ENCODE measurements around the gene MAPK1IP1L.
"Not testable (repeated sequence)": the region's sequence is repeated elsewhere in the genome, so short reads cannot be mapped to it uniquely, and the experiment has no call there.

MAPK1IP1L gene

DNA sequence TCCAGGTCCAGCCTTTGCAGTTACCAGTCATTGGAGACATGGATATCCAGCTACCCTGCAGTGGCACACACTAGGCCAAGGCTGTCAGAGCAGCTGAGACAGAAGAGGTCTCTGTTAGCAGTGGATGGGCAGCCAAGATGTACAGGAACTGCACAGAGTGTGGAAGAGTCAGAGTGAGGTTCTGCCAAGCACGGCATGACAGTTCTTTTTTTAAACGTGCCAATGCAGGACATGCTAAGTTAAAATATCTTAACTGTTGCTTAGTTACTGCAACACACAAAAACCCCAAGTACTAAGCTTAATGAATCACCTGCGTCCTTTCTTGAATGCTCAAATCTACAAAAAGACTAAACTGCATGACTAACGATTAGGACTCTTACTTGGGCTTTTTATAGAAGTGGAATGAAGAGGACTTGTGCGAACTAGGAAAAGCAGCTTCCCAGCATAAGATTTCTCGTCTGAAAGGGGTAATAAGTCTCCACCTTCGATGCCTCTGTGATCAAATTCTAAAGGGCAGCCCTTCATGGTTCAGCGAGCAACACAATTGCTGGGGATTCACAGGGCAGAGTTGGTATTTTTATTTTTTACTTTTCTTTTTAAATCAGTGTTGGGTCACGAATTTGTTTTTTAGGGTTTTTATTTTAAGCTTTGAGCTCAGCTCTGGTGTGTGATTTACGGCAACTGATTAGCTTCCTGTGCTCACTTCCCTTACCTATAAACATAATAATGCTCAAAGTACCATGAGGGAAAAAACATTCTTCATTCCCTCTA lies 20.6 kb downstream of the MAPK1IP1L start:
- H3K27ac ChIP-seq = peak overlapping the region; percentile 18
- TF ChIP-seq, protein P1, sequence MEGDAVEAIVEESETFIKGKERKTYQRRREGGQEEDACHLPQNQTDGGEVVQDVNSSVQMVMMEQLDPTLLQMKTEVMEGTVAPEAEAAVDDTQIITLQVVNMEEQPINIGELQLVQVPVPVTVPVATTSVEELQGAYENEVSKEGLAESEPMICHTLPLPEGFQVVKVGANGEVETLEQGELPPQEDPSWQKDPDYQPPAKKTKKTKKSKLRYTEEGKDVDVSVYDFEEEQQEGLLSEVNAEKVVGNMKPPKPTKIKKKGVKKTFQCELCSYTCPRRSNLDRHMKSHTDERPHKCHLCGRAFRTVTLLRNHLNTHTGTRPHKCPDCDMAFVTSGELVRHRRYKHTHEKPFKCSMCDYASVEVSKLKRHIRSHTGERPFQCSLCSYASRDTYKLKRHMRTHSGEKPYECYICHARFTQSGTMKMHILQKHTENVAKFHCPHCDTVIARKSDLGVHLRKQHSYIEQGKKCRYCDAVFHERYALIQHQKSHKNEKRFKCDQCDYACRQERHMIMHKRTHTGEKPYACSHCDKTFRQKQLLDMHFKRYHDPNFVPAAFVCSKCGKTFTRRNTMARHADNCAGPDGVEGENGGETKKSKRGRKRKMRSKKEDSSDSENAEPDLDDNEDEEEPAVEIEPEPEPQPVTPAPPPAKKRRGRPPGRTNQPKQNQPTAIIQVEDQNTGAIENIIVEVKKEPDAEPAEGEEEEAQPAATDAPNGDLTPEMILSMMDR (conservative IDR thresholded peaks at IDR 0.05) = no peak

DNA sequence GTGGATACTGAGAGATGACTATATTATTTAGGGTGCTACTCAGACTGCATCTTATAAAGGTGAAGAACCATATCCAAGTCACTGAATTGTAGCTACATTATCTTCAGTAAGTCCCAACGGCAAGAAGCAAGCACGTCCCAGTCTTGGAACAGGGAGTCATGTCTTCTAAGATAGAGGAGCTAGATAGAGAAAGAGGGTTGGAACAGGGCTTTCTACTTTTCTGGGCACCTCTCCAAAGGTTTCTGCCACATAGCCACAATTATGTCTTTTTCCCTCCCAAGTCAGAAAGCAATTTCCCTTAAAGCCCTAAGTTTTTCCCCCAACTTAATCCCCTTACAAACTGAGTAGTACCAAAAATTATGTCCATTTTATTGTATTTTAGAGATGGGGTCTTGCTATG lies 22.4 kb downstream of the MAPK1IP1L start:
- no peak overlapping the region for H3K27ac ChIP-seq
- TF ChIP-seq, protein P1 (conservative IDR thresholded peaks at IDR 0.05) = no peak

DNA sequence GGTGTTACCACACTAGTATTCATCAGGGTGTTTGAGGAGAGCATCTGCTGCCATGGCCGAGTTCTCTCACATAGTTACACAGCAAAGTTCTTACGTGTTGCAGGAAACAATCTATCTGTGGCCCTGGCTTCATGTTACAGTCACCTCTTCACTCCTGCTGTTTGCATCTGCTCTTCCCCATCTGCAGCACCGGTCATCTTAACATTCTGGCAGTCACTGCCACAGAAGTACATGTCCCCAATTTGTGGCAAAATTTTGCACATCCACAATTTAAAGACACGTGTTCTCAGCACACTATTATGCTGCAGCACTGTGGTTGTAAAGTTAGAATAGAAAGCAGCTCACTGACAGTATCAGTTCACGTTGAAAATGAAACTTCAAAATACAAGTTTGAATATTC lies 23.2 kb downstream of the MAPK1IP1L start:
- H3K27ac ChIP-seq = no peak overlapping the region
- TF ChIP-seq, protein P1 (conservative IDR thresholded peaks at IDR 0.05) = no peak

DNA sequence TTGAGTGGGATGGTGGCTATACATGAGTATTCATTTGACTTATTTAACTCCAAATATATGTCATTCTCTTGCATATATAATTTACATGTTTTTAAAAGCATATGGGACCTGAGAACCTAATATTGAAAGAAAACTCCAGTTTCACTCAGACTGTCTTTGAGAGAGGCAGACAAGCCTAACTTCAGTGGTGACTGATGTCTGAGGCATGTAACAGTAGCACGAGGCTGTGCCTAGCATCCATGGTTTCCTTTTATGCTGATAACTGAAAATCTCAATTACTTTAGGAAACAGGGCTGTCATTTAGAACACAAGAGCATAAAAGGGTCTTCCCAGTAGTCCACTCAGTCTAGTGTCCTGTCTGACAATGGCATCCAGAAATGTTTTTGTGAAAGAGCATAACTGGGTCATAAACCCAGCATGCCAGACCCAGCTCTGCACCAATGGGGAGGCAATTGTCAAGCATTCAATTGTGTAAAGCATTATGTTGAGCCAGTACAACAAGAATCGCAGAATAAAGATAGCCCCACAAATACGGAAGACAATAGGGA lies 24.3 kb downstream of the MAPK1IP1L start:
- TF ChIP-seq, protein P1 (conservative IDR thresholded peaks at IDR 0.05) = no peak
- no peak overlapping the region for H3K27ac ChIP-seq

DNA sequence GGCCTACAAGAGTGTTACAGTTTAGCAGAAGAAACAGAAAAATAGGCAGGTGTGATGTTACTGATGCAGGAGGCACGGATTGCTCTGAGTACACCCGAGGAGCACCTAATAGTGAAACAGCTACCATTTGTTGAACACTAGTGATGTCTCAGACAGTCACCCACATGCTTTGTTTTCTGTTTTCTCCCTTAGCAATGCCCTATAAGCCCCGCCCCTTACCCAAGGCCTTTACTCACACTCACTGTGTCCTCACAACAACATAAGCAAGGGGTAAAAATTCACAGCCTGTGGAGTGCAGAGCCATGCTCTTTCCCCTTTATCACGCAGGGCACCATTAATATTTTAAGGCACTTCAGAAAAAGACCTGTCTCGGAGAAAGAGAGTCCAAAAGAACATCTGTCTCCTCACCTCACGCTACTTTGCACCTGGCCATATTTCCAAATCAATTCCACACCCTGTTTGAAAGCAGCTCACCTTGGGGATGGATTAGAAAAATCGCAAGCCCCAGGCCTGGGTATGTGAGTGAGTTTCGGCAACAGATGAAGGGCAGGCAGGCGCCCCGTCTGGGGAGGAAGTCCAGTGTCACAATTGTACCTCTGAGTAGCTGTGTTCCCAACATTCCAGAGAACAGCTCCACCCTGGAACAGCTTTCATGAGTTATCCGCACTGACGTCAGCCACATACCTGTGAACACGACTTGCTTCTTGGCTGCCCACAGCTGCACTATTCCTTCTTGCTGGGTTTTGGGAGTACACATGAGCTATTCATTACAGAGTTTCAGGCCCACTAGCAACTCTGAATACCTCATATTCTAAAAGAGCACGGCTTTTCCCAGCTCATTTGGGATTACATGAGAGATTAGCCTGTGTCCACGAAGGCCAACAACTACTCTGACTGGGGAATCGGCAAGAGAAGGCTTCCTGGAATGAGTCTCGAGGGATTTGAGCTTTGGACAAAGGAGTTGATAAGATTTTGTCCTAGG lies 26.0 kb downstream of the MAPK1IP1L start:
- no peak overlapping the region for H3K27ac ChIP-seq

DNA sequence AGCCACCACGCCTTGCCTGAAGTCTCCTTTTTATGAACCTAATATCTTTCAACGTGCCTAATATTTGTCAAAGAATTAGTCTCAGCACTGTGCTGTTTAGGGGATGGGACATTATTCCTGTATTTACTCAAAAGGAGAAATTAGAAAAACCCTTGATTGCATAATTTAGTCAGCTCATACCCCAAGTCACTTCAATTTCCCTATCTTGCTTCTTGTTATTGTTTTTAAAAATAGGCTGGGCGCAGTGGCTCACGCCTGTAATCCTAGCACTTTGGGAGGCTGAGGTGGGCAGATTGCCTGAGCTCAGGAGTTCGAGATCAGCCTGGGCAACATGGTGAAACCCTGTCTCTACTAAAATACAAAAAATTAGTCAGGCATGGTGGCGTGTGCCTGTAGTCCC lies 28.5 kb downstream of the MAPK1IP1L start:
- H3K27ac ChIP-seq = not testable (repeated sequence)

More for the DNA sequence above, 26.0 kb downstream of the MAPK1IP1L start:
- TF ChIP-seq, protein P1 (conservative IDR thresholded peaks at IDR 0.05) = no peak

DNA sequence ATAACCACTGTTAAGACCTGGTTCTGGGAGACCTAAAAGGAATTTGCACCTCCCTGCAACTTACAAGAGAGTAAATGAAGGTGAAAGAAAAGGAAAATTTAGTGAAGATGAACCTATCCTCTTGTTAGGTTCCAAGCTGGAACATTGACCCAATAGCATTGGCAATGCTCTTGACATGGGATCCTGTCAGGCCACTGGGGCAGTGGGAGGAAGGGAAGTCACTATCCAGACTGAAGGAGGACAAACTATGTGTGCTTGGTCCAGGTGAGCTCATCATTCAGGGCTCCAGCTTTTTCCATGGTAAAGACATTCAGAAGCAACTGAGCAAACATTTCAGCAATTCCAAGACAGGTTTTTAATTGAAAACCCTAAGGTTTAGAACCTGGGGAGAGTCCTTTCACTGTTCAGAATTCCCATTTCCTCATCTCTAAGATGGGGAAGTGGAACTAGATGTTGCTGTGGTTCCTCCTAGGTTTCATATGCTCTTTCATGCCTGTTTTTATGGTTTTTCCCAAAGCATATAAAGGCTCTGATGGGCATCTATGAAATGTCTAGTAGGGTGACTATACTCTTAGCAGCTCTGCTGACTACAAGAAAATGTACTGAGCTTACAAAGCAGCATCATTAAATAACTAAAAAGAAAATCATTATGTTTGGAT lies 33.1 kb downstream of the MAPK1IP1L start:
- TF ChIP-seq, protein P1 (conservative IDR thresholded peaks at IDR 0.05) = no peak
- no peak overlapping the region for H3K27ac ChIP-seq
